SU-DHL-6 (cell line): ENCODE results near the gene NMT1.

Experiments
- H2AFZ ChIP-seq: fragments of 200-600 bp; sonication (generic); 2 replicates; pipeline ENCODE4 v1.6.1; 2014; ENCODE audit warnings: low read depth, mild to moderate bottlenecking, moderate library complexity, mixed read lengths, antibody characterized with exemption, low read length; ENCODE audit not compliant: severe bottlenecking
- H3F3A ChIP-seq: fragments of 200-600 bp; shearing (Covaris generic); 2 replicates; pipeline ENCODE4 v1.6.0; 2016; ENCODE audit warnings: antibody characterized with exemption, mild to moderate bottlenecking; ENCODE audit not compliant: insufficient read depth
- H3K27ac ChIP-seq: fragments of 200-600 bp; sonication (generic); 2 replicates; pipeline ENCODE4 v1.5.1; 2016; ENCODE audit warnings: low read depth, mild to moderate bottlenecking, low read length, moderate library complexity, mixed read lengths
- H3K27me3 ChIP-seq: fragments of 200-600 bp; sonication (generic), shearing (Covaris generic); 2 replicates; pipeline ENCODE4 v1.6.0; 2014; ENCODE audit warnings: mild to moderate bottlenecking, low read length
- H3K36me3 ChIP-seq: fragments of 200-600 bp; sonication (generic); 2 replicates; pipeline ENCODE4 v1.6.1; 2014; ENCODE audit warnings: mild to moderate bottlenecking, low read length, mixed read lengths
- H3K4me2 ChIP-seq: fragments of 300-600, 200-600 bp; shearing (Covaris generic), sonication (generic); 2 replicates; pipeline ENCODE4 v1.6.0; 2014; ENCODE audit warnings: low read length, low read depth, mild to moderate bottlenecking; ENCODE audit not compliant: poor library complexity, severe bottlenecking
- H3K4me3 ChIP-seq: fragments of 200-600 bp; sonication (generic); 2 replicates; pipeline ENCODE4 v1.5.1; 2014; ENCODE audit warnings: antibody characterized with exemption, low read length, mild to moderate bottlenecking, mixed read lengths; ENCODE audit not compliant: insufficient read depth, poor library complexity, severe bottlenecking
- H3K79me2 ChIP-seq: fragments of 200-600 bp; sonication (generic); 2 replicates; pipeline ENCODE4 v1.6.1; 2014; ENCODE audit warnings: mild to moderate bottlenecking, low read length, moderate library complexity; ENCODE audit not compliant: insufficient read depth
- H3K9ac ChIP-seq: fragments of 200-600 bp; sonication (generic); 2 replicates; pipeline ENCODE4 v1.7.0; 2014; ENCODE audit warnings: mild to moderate bottlenecking, low read length
- H3K9me2 ChIP-seq: fragments of 200-600 bp; sonication (generic); replicated peaks from 2 replicates; pipeline ENCODE4 v1.6.1; 2014; ENCODE audit warnings: low read length; ENCODE audit not compliant: insufficient read depth
- H3K9me3 ChIP-seq: fragments of 200-600 bp; sonication (generic); 2 replicates; pipeline ENCODE4 v1.6.1; 2014; ENCODE audit warnings: low read length, mixed read lengths; ENCODE audit not compliant: insufficient read depth
- H4K20me1 ChIP-seq: fragments of 200-600 bp; sonication (generic); 2 replicates; pipeline ENCODE4 v1.6.1; 2014; ENCODE audit warnings: low read depth, mild to moderate bottlenecking, antibody characterized with exemption, low read length, moderate library complexity, mixed read lengths
- CTCF ChIP-seq: fragments of 200-600 bp; sonication (generic); IDR thresholded peaks from one replicate; pipeline ENCODE4 v1.5.1; 2017; ENCODE audit warnings: antibody characterized with exemption, mild to moderate bottlenecking, low read length, moderate library complexity; ENCODE audit not compliant: insufficient read depth, poor library complexity, severe bottlenecking
- EZH2phosphoT487 ChIP-seq: fragments of 200-600 bp; sonication (generic), shearing (Covaris generic); conservative IDR thresholded peaks from 2 replicates; pipeline ENCODE4 v1.6.1; 2018; ENCODE audit warnings: mild to moderate bottlenecking, antibody characterized with exemption, low read length, moderate library complexity, mixed read lengths

Gene NMT1

GRCh38 chr17:45086391-45086790 lies 25.3 kb downstream of the NMT1 start:
- Histone ChIP-seq H3K27me3 (no peaks in the 10 kb centered on the region), H3K27ac (no peak overlapping the region), H3K36me3 (peaks cover 21% of the 10 kb centered on the region; the same call in 1 of the 2 replicates), H3F3A (no peaks in the 10 kb centered on the region), H4K20me1 (no peaks in the 10 kb centered on the region), H3K4me2 (no peak overlapping the region), H2AFZ (no peak overlapping the region), H3K79me2 (no peaks in the 10 kb centered on the region), H3K9me3 (no peaks in the 10 kb centered on the region), H3K4me3 (no peak overlapping the region), H3K9me2 (no peaks in the 10 kb centered on the region), H3K9ac (no peak overlapping the region)
- TF ChIP-seq CTCF, result no peak
- TF ChIP-seq EZH2phosphoT487, result no peak

GRCh38 chr17:45086865-45087503 lies 25.9 kb downstream of the NMT1 start:
- TF ChIP-seq EZH2phosphoT487, result no peak
- no peak for TF ChIP-seq CTCF
- no peak overlapping the region for H2AFZ ChIP-seq
- H3K4me2 ChIP-seq, result no peak overlapping the region
- H3K27ac ChIP-seq, result no peak overlapping the region
- no peaks in the 10 kb centered on the region for H3K27me3 ChIP-seq
- no peaks in the 10 kb centered on the region for H3F3A ChIP-seq
- no peaks in the 10 kb centered on the region for H3K9me2 ChIP-seq
- H3K36me3 ChIP-seq, result peaks cover 15% of the 10 kb centered on the region; the same call in 1 of the 2 replicates
- H3K4me3 ChIP-seq, result no peak overlapping the region
- H3K79me2 ChIP-seq, result no peaks in the 10 kb centered on the region
- H4K20me1 ChIP-seq, result no peaks in the 10 kb centered on the region
- no peaks in the 10 kb centered on the region for H3K9me3 ChIP-seq
- no peak overlapping the region for H3K9ac ChIP-seq

- no peak for TF ChIP-seq EZH2phosphoT487
- no peak for TF ChIP-seq CTCF
- H3K4me2 ChIP-seq, result no peak overlapping the region
- H3K9ac ChIP-seq, result no peak overlapping the region
- no peaks in the 10 kb centered on the region for H4K20me1 ChIP-seq
- H3K79me2 ChIP-seq, result no peaks in the 10 kb centered on the region
- peaks cover 11% of the 10 kb centered on the region; the same call in 1 of the 2 replicates for H3K36me3 ChIP-seq
- no peak overlapping the region for H2AFZ ChIP-seq
- no peaks in the 10 kb centered on the region for H3K9me3 ChIP-seq
- H3F3A ChIP-seq, result no peaks in the 10 kb centered on the region
- no peaks in the 10 kb centered on the region for H3K9me2 ChIP-seq
- H3K4me3 ChIP-seq, result no peak overlapping the region
- no peaks in the 10 kb centered on the region for H3K27me3 ChIP-seq
- H3K27ac ChIP-seq, result no peak overlapping the region
These were observed 26.4 kb downstream of the NMT1 start for GRCh38 chr17:45087504-45087975.
